GM12801 (cell line): ENCODE measurements around the gene PRKN.

Source experiments
- CTCF ChIP-seq: IDR thresholded peaks from one replicate; pipeline ENCODE4 v1.5.1; 2011; ENCODE audit warnings: control low read depth; ENCODE audit not compliant: insufficient read length; ENCODE audit errors: extremely low read depth

Gene PRKN

GRCh38 chr6:162637317-162637716, 90.2 kb downstream of the PRKN start:
- TF ChIP-seq CTCF: no peak

GRCh38 chr6:162636167-162636566, 91.4 kb downstream of the PRKN start:
- TF ChIP-seq CTCF: no peak

GRCh38 chr6:162631546-162631945, 96.0 kb downstream of the PRKN start:
- TF ChIP-seq CTCF: no peak

- TF ChIP-seq CTCF: no peak
Measured at GRCh38 chr6:162630069-162630468, 97.5 kb downstream of the PRKN start.

- TF ChIP-seq CTCF: no peak
Measured at GRCh38 chr6:162627825-162628224, 99.7 kb downstream of the PRKN start.

GRCh38 chr6:162627362-162627761, 100.2 kb downstream of the PRKN start:
- TF ChIP-seq CTCF: no peak

GRCh38 chr6:162626869-162627268, 100.7 kb downstream of the PRKN start:
- no peak for TF ChIP-seq CTCF
